CD4-positive, CD25-positive, alpha-beta regulatory T cell (primary cell): ENCODE data around the gene RNH1. TPM values are rescaled to one million over a fixed set of nuclear protein-coding genes. Genes with fewer than 3 reads are reported as not detected.

Experiments
- ATAC-seq, 2 donors: fragments of 150-1000 bp; cut with Tn5 transposase; one replicate each; pipeline ENCODE4 v1.10.0; 2021; ENCODE audit warnings: low read depth in 2 of 2, moderate number of reproducible peaks in 2 of 2, moderate library complexity in 1 of 2
- DNase-seq, 3 donors: peaks; one replicate each; pipeline versions ENCODE4 v3.0.0 to v3.0.0-alpha.2; 2012 to 2022; ENCODE audit warnings: mixed read lengths in 1 of 3
- H3K27ac ChIP-seq: one replicate; pipeline ENCODE4 v1.7.0; 2013; ENCODE audit warnings: mild to moderate bottlenecking, low read length; ENCODE audit not compliant: insufficient read depth, poor library complexity, severe bottlenecking
- H3K27me3 ChIP-seq: one replicate; pipeline ENCODE4 v1.7.0; 2013; ENCODE audit warnings: low read length; ENCODE audit not compliant: control insufficient read depth, insufficient read depth
- H3K36me3 ChIP-seq: one replicate; pipeline ENCODE4 v1.7.0; 2013; ENCODE audit warnings: mild to moderate bottlenecking, low read length, moderate library complexity; ENCODE audit not compliant: control insufficient read depth, insufficient read depth
- H3K4me1 ChIP-seq: 2 replicates; pipeline ENCODE4 v1.7.0; 2013; ENCODE audit warnings: mild to moderate bottlenecking, low read length; ENCODE audit not compliant: insufficient read depth, control insufficient read depth, poor library complexity, severe bottlenecking
- H3K4me3 ChIP-seq: one replicate; pipeline ENCODE4 v1.7.0; 2013; ENCODE audit warnings: low read depth, mild to moderate bottlenecking, low read length, moderate library complexity
- H3K9me3 ChIP-seq, 2 experiments: 1 replicate in 1 of 2; 2 replicates in 1 of 2; pipeline ENCODE4 v1.7.0; 2013; ENCODE audit warnings: low read length in 2 of 2, mild to moderate bottlenecking in 1 of 2, moderate library complexity in 1 of 2; ENCODE audit not compliant: control insufficient read depth in 2 of 2
- H3K27ac Mint-ChIP-seq, 3 donors: one replicate each; pipeline ENCODE4 v1.8.0; 2020 to 2022; ENCODE audit warnings: mild to moderate bottlenecking in 3 of 3, mixed read lengths in 3 of 3, moderate library complexity in 2 of 3
- H3K27me3 Mint-ChIP-seq: one replicate; pipeline ENCODE4 v1.8.0; 2022; ENCODE audit warnings: mild to moderate bottlenecking, mixed read lengths
- H3K36me3 Mint-ChIP-seq: one replicate; pipeline ENCODE4 v1.8.0; 2020; ENCODE audit warnings: mixed read lengths
- H3K4me1 Mint-ChIP-seq, 4 donors: one replicate each; pipeline ENCODE4 v1.8.0; 2020 to 2022; ENCODE audit warnings: mixed read lengths in 4 of 4, mild to moderate bottlenecking in 1 of 4
- H3K4me3 Mint-ChIP-seq, 4 donors: one replicate each; pipeline ENCODE4 v1.8.0; 2020 to 2022; ENCODE audit warnings: mild to moderate bottlenecking in 4 of 4, mixed read lengths in 4 of 4, moderate library complexity in 3 of 4
- H3K9me3 Mint-ChIP-seq, 7 donors: one replicate each; pipeline ENCODE4 v1.8.0; 2020 to 2022; ENCODE audit warnings: mixed read lengths in 7 of 7, mild to moderate bottlenecking in 3 of 7, moderate library complexity in 2 of 7
- polyA plus RNA-seq, 4 donors: library from polyadenylated mRNA; unstranded; fragments of 300-500 nt; fragmentation: Illumina TruSeq; gene quantifications; one replicate each; pipeline ENCODE4 v1.2.3, GENCODE V29; 2021
- total RNA-seq: library from RNA; stranded (reverse); gene quantifications from one replicate; pipeline ENCODE4 v1.2.3, GENCODE V29; 2022

Gene RNH1
- total and polyA plus RNA-seq, 5 donors from 2014 or later = 112 to 155 (median 133) TPM

DNA sequence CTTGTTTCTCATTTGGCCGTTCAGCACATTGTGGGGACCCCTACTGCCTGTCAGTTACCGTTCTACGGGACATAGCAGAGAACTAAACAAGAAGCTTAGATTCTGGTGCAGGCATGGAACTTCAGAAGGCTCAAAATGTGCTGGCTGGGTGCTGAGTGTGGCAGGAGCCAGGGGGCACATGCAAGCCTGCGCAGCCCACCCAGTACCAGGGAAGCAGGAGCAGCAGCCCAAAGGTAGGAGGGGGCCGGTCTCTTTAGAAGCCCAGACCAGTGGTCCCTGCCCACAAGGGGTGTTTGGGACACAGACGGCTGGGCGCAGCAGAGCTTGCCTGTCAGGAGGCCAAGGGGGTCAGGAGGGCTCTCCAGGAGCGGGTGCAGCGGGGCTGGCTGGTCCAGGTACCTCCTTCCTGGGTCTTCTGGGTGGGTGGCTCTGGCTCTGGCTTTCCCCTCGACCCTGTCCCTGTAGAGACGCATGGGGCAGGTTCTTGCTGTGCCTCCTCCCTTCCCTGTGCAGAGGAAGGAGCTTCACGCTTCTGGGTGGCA is 54.8 kb downstream of the RNH1 start:
- no peaks in the 10 kb centered on the region for H3K27me3 Mint-ChIP-seq
- H3K36me3 Mint-ChIP-seq = peaks cover 4% of the 10 kb centered on the region
- peak overlapping the region in 1 of 3 donors; percentile 15 for H3K27ac Mint-ChIP-seq
- Histone ChIP-seq H3K4me1 (peaks cover 43% of the 10 kb centered on the region), H3K36me3 (peaks cover 9% of the 10 kb centered on the region), H3K27ac (no peak overlapping the region), H3K27me3 (no peaks in the 10 kb centered on the region), H3K4me3 (no peak overlapping the region), H3K9me3 (no peaks in the 10 kb centered on the region)
- DNase-seq (no peak), ATAC-seq (no peak)
- H3K4me1 Mint-ChIP-seq = peaks cover 12 to 56% (median 26%) of the 10 kb centered on the region in 4 donors
- no peaks in the 10 kb centered on the region for H3K9me3 Mint-ChIP-seq
- H3K4me3 Mint-ChIP-seq = peak overlapping the region; percentile 22 to 94 (median 30)

GRCh38 chr11:451738-452137 is 55.3 kb downstream of the RNH1 start:
- no peaks in the 10 kb centered on the region for H3K9me3 ChIP-seq
- no peaks in the 10 kb centered on the region for H3K27me3 ChIP-seq
- no peak overlapping the region for H3K4me3 ChIP-seq
- peaks cover 9% of the 10 kb centered on the region for H3K36me3 ChIP-seq
- H3K27me3 Mint-ChIP-seq = no peaks in the 10 kb centered on the region
- H3K36me3 Mint-ChIP-seq = peaks cover 4% of the 10 kb centered on the region
- peaks cover 10 to 50% (median 21%) of the 10 kb centered on the region in 4 donors for H3K4me1 Mint-ChIP-seq
- no peak for ATAC-seq
- peak overlapping the region in 2 of 3 donors; percentile 84 to 95 for H3K27ac Mint-ChIP-seq
- H3K9me3 Mint-ChIP-seq = no peaks in the 10 kb centered on the region
- H3K4me1 ChIP-seq = peaks cover 37% of the 10 kb centered on the region
- no peak overlapping the region for H3K27ac ChIP-seq
- H3K4me3 Mint-ChIP-seq = peak overlapping the region; percentile 92 to 98 (median 94)
- DNase-seq = no peak

DNA sequence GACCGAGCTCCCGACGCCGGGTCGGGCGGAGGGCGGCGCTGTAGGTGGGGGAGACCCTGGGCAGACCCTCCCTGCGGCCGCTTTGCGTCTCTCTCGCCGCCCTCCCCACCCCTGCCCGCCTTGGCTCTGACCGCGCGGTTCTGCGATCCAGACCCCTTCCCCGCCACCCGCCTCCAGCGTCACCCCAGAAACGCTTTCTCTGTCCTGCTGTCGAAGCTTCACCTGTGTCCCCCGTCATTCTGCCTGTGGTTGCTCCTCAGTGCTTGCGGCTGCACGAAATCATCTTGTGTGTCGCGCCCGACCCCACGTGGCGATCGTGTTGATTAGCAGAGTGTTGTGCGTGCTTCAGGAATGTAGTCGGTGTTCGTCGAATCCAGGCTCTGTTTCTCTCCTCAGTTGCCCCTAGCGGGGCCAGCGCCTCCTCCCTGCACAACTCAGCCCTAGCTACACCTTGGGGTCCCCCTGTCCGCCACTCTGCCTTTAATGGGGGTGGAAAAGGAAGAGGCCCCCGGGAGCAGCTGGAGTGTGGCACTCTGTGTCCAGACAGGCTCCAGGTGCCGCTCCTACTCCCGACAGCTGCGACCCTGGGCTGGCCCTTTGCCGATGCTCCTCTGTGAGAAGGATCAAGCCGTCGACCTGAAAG is 56.1 kb downstream of the RNH1 start:
- Histone ChIP-seq H3K27me3 (no peaks in the 10 kb centered on the region), H3K9me3 (no peaks in the 10 kb centered on the region), H3K36me3 (peaks cover 9% of the 10 kb centered on the region), H3K4me3 (peak overlapping the region; percentile 26), H3K4me1 (peaks cover 31% of the 10 kb centered on the region), H3K27ac (peak overlapping the region; percentile 90)
- peaks cover 6 to 44% (median 15%) of the 10 kb centered on the region in 4 donors for H3K4me1 Mint-ChIP-seq
- ATAC-seq (peak; percentile 39 to 48), DNase-seq (peak; percentile 67 to 88 (median 82))
- peak overlapping the region; percentile 92 to 98 (median 94) for H3K4me3 Mint-ChIP-seq
- H3K27ac Mint-ChIP-seq = peak overlapping the region; percentile 90 to 97 (median 95)
- H3K9me3 Mint-ChIP-seq = no peaks in the 10 kb centered on the region
- H3K27me3 Mint-ChIP-seq = no peaks in the 10 kb centered on the region
- H3K36me3 Mint-ChIP-seq = peaks cover 4% of the 10 kb centered on the region

- peak within 1 kb of the TSS; percentile 90 to 97 (median 95) for H3K27ac Mint-ChIP-seq
- no peaks in the 10 kb centered on the region for H3K9me3 ChIP-seq
- peak; percentile 85 to 89 for ATAC-seq
- peaks cover 6 to 44% (median 14%) of the 10 kb centered on the region in 4 donors for H3K4me1 Mint-ChIP-seq
- H3K9me3 Mint-ChIP-seq = no peaks in the 10 kb centered on the region
- peak within 1 kb of the TSS; percentile 90 for H3K27ac ChIP-seq
- peaks cover 4% of the 10 kb centered on the region for H3K36me3 Mint-ChIP-seq
- H3K27me3 ChIP-seq = no peaks in the 10 kb centered on the region
- peaks cover 31% of the 10 kb centered on the region for H3K4me1 ChIP-seq
- DNase-seq = peak; percentile 91 to 96 (median 92)
- H3K36me3 ChIP-seq = peaks cover 9% of the 10 kb centered on the region
- H3K4me3 Mint-ChIP-seq = peak within 1 kb of the TSS; percentile 94 to 99 (median 96)
- H3K27me3 Mint-ChIP-seq = no peaks in the 10 kb centered on the region
- H3K4me3 ChIP-seq = peak within 1 kb of the TSS; percentile 26
Observed at GRCh38 chr11:449889-450808, 56.9 kb downstream of the RNH1 start, which contains the start of gene PTDSS2. PTDSS2 (plus strand) TSS chr11:450279; CDS start chr11:450456, 177 bp downstream.

- H3K4me3 Mint-ChIP-seq = peak overlapping the region; percentile 87 to 99 (median 90)
- H3K4me3 ChIP-seq = peak overlapping the region; percentile 64
Observed at GRCh38 chr11:447923-448731, 58.9 kb downstream of the RNH1 start.

DNA sequence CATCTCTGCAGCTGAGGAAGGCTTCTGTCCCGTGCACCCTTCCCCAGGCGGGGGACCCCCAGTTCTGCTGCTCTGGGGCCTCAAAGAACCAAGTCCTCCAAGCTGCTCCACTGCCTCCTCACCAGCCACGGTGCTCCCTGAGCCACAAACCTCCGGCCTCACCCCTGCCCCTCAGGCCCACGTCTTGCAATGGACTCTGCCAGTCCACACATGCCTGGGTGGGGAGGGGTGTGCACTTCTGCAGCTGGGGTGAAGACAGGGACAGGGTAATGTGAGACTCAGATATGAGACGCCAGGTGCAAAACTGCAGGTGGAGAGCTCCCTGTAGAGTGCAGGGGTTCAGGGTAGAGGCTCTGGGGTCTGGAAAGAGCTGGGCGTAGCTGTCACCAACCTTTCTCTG is 60.2 kb downstream of the RNH1 start:
- Mint-ChIP-seq H3K36me3 (no peaks in the 10 kb centered on the region), H3K27ac (no peak overlapping the region), H3K4me1 (peaks cover 6 to 32% (median 14%) of the 10 kb centered on the region in 4 donors), H3K4me3 (peak overlapping the region in 1 of 4 donors; percentile 78), H3K27me3 (no peaks in the 10 kb centered on the region), H3K9me3 (no peaks in the 10 kb centered on the region)
- Histone ChIP-seq H3K36me3 (no peaks in the 10 kb centered on the region), H3K27me3 (no peaks in the 10 kb centered on the region), H3K27ac (no peak overlapping the region), H3K9me3 (no peaks in the 10 kb centered on the region), H3K4me1 (peaks cover 32% of the 10 kb centered on the region), H3K4me3 (no peak overlapping the region)
- ATAC-seq (no peak), DNase-seq (no peak)

More at GRCh38 chr11:447923-448731, 58.9 kb downstream of the RNH1 start:
- Mint-ChIP-seq H3K27ac (peak overlapping the region; percentile 38 to 96 (median 87)), H3K36me3 (peaks cover 4% of the 10 kb centered on the region), H3K27me3 (no peaks in the 10 kb centered on the region), H3K4me1 (peaks cover 6 to 32% (median 14%) of the 10 kb centered on the region in 4 donors), H3K9me3 (no peaks in the 10 kb centered on the region)
- H3K9me3 ChIP-seq = no peaks in the 10 kb centered on the region
- DNase-seq = peak; percentile 90 to 93 (median 92)
- ATAC-seq = peak; percentile 65 to 70
- H3K27ac ChIP-seq = peak overlapping the region; percentile 90
- H3K27me3 ChIP-seq = no peaks in the 10 kb centered on the region
- peaks cover 31% of the 10 kb centered on the region for H3K4me1 ChIP-seq
- H3K36me3 ChIP-seq = peaks cover 3% of the 10 kb centered on the region
